ENCODE measurements around the gene NNAT.

The NNAT gene

DNA sequence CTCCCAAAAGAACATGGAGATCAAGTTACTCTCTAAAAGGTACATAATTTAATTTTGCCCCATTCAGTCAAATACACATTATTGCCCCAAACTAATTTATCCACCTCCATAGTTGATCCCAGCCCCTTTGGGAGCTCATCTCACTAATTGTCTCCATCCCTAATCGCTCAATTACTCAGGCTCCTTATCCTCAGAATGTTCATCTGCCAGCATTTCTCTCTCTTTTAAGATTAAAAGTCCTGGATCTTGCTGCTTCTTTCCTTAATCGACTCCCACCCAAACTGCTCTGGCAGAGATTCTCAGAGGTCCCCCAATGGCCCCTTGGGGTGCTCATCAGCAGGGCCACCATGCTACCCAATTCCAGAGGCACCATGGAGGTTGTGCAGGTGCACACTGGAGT, 18.4 kb upstream of the NNAT start:
- no peak for DNase-seq (ENCODE audit: low read depth in 2 of 2)

DNA sequence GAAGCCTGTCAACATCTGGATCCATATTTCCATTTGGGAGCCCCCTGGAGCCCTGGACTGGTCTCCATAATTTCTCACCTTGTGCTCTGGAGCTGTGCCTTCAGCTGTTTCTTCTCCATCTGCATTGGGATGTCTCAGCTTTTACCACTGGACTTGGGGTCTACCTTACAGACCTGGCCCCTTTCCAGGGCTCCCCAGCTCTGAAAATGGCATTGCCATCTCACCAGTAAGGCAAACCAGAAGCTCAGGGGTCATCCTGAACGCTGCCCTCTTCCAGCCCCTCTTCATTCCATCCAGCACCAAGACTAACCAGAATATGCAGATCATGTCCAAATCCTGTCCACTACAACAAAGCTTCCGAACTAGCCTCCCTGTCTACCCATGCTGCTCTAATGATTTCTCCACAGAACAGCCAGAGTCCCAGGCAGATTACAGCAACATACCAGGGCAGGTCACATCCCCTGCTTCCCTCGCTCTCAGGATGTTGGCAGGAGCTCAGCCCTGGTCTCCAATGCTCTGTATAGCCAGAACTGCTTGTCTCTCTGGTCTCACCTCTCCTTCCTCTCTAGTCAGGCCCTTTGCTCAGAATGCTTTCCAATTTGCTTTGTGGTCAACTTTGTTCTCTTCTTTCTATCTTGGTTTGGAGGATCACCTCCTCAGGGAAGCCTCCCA, 17.7 kb upstream of the NNAT start:
- no peak for DNase-seq (ENCODE audit: low read depth in 2 of 2)

DNA sequence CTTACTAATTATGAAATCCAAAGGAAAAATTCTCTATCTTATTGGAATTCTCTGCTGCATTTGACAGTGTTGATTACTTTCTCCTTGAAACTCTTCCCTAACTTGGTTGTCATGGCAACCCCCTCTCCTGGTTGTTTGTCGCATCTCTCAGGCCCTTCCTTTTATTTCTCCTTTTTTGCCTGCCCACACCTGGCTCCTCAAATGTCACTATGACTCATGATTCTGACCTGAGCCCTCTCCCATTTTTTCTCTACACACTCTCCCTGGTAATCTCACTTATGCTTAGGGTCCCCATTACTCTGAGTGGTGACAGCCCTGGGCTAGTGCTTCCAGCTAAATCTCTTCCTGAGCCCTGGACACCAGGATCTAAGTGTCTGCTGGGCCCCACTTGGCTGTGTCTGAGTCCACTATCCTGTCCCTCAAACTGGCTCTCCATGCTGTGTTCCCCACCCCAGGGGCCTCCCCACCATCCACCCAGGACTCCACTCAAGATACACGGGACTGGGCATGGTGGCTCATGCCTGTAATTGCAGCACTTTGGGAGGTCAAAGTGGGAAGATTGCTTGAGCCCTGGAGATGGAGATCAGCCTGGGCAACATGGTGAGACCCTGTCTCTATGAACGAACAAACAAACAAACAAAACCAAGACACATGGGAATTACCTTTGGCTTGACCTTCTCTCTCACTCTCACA, 16.5 kb upstream of the NNAT start:
- DNase-seq (ENCODE audit: low read depth in 2 of 2), result no peak

DNA sequence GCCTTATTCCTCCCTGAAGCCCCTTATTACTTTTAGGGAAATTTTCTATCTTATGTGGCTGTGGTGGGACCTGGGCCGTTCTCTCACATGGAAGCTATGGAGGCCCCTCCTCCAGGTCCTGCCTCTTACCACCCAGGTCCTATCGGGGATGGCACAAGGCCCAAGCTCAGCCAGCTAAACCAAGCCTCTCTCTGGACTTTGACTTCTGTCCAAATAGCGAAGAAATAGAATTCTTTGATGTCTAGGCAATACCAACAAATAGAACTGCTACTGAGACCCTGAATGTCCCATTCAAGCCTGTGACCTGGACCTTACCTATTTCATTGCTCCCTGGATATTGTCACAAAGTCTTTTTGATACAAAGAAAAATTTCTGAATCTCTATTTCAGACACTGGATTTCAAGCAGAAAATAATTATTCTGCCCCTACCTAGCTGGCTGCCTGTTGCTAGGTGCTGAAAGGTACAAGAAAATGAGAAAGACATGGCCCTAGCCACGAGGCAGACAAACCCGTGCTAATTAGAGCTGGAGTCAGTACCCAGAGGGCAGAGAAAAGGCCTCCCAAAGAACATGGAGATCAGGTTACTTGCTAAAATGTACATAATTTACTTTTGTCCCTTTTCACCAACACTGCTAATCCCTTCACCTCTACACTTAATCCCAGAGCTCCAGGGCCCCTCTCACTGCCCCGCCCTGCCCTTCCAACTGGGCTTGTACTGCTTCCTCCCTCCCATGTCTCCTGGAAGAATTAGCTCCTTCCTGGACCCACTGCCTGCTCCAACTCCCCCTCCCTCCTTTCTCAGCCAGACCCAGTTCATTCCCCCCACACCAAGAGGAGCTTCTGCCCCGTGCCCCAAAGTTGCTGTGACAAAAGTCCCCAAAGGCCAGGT, 15.5 kb upstream of the NNAT start:
- no peak for DNase-seq (ENCODE audit: low read depth in 2 of 2)

DNA sequence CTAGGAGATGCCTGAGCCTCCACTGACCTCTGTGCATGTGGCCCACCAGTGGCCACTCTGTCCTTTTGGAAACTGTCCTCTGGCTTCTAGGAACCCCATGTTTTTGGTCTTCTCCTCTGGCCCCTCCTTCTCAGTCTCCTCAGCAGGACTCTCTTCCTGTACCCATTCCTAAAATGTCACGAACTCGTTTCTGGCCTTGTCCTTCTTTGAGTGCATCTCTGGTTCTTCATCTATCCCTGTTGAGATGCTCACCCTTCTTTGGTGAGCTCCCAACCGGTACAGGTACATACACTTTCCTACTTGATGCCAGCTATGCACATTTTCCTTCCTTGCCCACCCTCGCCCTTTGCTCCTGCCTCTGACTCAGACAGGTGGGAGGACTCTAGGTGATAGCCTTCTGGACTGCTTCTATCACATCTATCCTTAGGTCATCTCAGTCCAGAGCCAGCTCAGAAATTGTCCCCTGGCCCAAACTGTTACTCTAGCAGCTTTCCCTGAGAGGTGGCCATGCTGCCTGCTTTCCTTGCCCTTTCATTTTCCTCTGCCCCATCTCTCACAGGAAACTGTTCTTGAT, 14.8 kb upstream of the NNAT start:
- DNase-seq (ENCODE audit: low read depth in 2 of 2), result no peak

- DNase-seq (ENCODE audit: low read depth in 2 of 2), result no peak
Observed at GRCh38 chr20:37510226-37510625, 10.8 kb upstream of the NNAT start.

GRCh38 chr20:37511610-37512275, 9.3 kb upstream of the NNAT start:
- DNase-seq (ENCODE audit: low read depth in 2 of 2), result no peak

DNA sequence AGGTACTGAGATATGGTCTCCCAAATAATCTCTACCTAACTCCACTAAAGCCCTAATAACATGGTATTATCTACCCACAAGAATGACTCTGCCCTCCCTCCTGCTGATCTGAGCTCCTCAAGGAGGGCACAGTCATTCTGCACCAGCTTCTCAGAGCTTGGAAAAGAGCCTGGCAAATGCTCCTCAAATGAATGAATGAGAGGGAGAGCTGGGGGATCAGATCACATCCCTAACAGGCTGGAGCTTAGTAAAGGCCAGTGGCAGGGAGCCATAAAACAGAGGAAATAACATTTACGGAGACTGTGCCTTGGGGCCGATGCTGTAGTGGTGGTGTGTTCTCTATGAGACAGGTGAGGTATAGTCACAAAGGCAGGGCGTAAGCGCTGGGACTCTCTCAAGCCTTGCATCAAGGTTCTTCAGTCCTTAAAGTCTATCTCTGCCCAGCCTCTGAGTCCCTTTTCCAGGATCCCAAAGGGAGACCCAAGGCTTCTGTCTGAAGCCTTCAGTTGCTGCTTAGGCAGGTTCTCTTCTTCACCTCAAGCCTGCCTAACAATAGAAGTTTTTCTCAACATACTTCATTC, 7.2 kb upstream of the NNAT start:
- DNase-seq (ENCODE audit: low read depth in 2 of 2), result no peak

DNA sequence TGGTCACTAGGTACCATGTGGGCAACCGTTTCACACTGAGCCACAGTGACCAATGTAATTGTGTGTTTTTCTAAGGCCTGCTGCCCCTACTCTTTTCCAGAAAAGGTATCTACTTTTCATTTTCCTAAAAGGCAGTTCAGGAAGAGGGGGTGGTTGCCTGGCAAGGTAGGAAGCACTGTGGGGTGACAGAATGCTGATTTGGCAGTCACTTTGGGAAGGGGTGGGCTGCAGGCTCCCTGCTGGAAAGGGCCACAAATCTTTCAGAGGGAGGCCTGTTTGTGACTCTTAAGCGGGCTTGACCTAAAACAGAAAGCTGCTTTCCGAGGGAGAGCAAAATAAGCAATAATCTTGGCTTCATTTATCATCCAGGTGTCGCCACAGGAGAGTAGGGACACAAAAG, 5.2 kb upstream of the NNAT start:
- no peak for DNase-seq (ENCODE audit: low read depth in 2 of 2)

GRCh38 chr20:37516811-37517750, 4.0 kb upstream of the NNAT start:
- DNase-seq (ENCODE audit: low read depth in 2 of 2), result no peak

- DNase-seq (ENCODE audit: low read depth in 2 of 2), result no peak
Observed at GRCh38 chr20:37518059-37518458, 3.0 kb upstream of the NNAT start.

DNA sequence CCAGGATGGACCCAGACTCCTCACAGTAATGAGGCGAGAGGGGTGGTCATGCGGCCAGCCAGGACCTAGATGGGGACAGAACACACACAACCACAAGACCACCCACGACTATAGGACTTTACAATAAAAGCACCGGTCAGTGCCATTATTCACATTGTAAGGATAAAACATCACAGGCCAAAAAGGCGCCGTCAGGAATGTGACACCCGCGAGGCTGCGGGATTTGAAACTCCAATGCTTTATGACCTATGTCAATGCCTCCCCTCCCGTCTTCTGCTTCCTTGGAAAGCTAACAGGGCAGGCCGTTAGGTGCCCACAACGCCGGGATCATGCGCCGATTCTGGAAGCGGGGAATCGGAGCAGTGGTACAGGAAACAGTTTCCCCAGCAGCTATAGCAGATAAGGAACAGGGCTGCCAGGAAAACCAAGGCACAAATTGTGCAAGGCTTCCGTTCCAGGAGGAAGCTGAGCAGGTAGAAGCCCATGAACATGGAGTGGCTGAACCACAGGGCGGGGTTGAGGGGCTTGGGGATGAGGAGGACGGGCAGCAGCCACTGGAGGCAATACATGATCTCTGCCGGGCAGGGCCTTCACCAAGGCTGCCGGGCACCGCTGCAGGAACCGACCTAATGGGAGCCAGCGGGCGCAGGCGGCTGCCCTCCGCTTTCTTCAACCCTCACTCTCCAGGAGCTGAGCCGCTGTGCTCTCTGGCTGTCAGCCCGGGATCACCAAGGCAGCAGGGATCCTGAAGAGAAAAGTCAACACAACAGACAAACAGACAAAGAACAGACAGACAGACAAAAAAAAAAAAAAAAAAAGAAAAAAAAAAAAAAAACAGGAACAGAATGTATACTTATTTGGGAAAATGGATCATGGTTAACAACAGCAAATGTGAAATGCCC, 2.2 kb upstream of the NNAT start:
- no peak for DNase-seq (ENCODE audit: low read depth in 2 of 2)

- no peak for DNase-seq (ENCODE audit: low read depth in 2 of 2)
Observed at GRCh38 chr20:37519508-37520418, 1.3 kb upstream of the NNAT start.

- no peak for DNase-seq (ENCODE audit: low read depth in 2 of 2)
Observed at GRCh38 chr20:37520419-37520955, 563 bp upstream of the NNAT start.

DNA sequence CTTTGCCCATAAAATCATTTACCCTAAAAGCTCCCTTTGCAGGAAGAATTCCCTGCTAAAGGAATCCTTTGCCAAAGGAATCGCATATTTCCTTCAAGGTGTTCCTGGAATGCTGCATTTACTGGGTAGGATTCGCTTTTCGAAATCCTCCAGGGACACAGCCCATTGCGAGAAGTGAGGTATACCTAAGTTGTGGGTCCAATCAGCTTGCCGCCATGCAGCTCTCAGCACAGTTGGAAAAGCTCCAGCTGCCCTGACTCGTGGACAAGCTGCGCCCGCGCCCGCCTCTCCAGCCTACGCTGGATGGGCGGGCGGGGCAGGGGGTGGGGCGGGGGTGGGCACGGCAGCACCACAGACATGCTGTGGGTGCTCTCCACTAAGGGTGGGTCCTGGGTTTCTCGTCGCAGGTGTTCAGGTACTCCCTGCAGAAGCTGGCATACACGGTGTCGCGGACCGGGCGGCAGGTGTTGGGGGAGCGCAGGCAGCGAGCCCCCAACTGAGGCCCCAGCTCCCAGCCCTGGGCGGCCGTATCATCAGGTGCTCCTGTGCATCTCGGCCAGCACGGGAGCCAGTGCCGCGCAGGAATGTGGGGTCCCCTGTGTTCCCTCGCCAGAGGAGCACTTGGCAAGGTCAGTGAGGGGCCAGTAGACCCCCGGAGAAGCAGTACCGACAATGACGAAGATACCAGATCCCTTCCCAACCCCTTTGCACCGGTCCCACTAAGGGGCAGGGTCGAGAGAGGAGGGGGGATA, 1.4 kb downstream of the NNAT start:
- no peak for DNase-seq (ENCODE audit: low read depth in 2 of 2)

- DNase-seq (ENCODE audit: low read depth in 2 of 2), result no peak
Observed at GRCh38 chr20:37523012-37523391, 2.0 kb downstream of the NNAT start.
